Fibroblast of lung (primary cell): ENCODE results near the gene PRPF8.

Source experiments
- EZH2 ChIP-seq: IDR thresholded peaks from 2 replicates; pipeline ENCODE4 v1.5.1; 2012; ENCODE audit warnings: low read length, control low read depth, mild to moderate bottlenecking; ENCODE audit errors: missing control alignments
- TF ChIP-seq, protein P1 (sequence below), 2 donors: IDR thresholded peaks in 1 of 2; conservative IDR thresholded peaks in 1 of 2; 1 replicate in 1 of 2; 2 replicates in 1 of 2; pipeline ENCODE4 v1.5.1; 2011 to 2012; ENCODE audit warnings: low read length in 2 of 2, control low read depth in 1 of 2, inconsistent platforms in 1 of 2, low read depth in 1 of 2, mild to moderate bottlenecking in 1 of 2

DNA sequence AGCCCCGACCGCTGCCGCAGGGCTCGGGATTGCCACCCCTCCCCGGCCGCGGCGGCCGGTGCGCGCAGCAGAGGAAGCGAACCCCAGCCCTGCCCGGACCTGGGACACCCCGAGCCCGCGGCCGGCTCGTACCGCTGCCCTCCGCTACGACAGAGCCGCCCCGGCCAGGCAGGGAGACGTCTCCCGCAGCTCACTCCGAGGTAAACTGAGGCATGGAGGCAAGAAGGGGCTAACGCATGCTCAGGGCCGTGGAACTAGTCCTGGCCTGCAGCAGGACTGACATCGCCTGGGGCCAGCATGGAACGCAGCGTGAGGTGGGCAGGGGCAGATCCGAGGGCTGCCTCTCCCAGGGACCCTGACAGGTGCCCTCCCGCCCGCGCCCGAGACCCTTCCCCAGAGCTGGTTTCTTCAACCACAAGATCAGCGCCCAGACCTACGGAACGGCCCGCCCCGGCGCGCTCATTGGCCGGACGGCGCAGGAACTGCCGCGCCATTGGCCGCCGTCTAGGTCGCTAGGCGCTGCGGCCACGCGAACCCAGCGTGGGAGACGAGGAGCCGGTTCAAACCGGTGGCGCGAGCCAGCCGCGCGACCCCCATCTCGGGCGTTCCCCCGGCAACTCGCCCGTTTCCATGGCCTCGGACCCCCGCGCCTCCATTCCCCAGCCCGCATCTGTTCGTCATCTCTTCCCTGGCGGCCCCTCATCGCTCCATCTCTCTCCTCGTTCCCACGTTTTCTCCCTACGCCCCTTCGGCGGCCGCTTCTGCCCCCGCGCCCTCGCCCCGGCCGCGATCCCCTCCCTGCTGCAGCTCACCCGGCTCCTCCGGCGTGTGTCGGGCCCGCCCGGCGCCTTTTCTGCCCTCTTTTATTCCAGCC is 56.4 kb downstream of the PRPF8 start, which contains the start of gene SLC43A2:
- no peak for TF ChIP-seq EZH2
- TF ChIP-seq, protein P1, sequence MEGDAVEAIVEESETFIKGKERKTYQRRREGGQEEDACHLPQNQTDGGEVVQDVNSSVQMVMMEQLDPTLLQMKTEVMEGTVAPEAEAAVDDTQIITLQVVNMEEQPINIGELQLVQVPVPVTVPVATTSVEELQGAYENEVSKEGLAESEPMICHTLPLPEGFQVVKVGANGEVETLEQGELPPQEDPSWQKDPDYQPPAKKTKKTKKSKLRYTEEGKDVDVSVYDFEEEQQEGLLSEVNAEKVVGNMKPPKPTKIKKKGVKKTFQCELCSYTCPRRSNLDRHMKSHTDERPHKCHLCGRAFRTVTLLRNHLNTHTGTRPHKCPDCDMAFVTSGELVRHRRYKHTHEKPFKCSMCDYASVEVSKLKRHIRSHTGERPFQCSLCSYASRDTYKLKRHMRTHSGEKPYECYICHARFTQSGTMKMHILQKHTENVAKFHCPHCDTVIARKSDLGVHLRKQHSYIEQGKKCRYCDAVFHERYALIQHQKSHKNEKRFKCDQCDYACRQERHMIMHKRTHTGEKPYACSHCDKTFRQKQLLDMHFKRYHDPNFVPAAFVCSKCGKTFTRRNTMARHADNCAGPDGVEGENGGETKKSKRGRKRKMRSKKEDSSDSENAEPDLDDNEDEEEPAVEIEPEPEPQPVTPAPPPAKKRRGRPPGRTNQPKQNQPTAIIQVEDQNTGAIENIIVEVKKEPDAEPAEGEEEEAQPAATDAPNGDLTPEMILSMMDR (conservative IDR thresholded peaks at IDR 0.05 in 1 of 2, IDR thresholded peaks at IDR 0.05 in 1 of 2; ENCODE audit: low read depth in 1 of 2, low read length in 2 of 2), result no peak
